ENCODE results near the gene TOPAZ1.

TOPAZ1 gene

DNA sequence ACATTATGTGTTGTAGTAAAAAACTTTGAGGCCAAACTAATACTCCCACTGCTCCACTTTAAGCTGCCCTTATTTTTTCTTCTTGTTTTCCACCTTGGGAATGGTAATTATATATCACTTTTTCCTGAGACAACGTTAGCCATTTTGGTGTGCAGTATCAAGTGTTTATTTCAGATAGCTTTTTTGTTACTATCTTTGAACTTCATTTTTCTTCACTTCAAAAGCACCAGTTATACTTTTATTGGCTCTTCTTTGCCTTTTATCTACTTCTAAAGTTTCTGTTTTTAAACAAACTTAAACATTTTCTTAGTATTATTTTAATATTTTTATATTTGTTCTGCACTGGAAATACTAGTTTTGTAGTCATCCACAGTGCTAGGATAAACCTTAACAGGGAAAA is 6.5 kb downstream of the TOPAZ1 start:
- no peak for DNase-seq

DNA sequence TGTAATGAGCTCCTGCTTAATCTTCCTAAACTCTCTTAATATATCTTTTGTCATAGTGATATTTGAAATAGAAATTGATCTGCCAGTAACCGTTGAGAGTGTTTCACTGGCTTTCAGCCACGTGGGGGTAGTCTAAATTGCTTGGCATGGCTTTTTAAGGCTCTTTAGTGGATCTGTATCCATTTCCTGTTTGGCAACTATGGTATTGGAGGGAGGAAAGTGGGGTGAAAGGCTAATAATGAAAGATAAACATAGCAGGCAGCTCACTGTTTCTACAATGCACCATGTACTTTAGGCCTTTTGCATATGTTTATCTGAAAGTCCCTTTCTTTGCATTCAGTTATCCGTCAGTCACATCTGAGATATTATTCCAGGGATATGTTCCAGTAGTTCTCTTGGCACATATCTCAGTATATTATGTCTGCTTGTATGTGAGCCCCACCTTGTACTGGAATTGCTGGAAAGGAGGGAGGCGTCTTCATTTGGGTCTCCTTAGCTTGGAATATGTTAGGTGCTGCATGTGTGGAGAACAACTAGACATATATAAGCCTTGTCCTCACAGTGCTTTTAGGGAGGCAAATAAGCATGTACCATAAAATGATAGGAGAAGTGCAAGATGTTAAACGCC is 10.8 kb downstream of the TOPAZ1 start:
- DNase-seq: no peak

DNA sequence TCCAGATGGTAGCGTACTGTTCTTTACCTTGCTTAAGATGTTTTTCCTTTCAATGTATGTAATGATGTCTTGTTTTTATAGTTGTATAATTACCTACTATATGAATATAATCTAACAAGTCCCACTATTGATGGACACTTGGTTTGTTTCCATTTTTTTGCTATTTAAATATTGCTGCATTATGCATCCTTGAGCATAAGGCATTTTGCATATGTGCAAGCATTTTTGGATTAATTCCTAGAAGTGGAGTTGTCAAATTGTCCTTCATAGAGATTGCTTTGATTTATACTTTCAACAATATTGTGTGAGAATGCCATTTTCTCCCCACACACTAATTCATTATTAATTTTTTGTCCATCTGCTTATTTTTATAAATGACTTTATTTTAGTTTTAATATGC is 17.7 kb downstream of the TOPAZ1 start:
- no peak for DNase-seq

DNA sequence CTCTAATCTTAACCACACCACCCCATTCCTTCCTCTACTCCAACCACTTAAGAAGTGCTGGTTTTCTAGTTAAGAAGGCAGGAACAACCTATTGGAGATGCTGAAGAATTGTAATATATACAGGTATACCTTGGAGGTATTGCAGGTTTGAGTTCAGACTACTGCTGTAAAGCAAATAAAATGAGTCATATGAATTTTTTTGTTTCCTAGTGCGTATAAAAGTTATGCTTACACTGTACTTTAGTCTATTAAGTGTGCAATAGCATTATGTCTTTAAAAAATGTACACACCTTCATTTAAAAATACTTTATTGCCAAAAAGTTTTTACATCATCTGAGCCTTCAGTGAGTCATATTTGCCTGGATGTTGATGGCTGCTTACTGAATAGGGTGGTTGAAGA is 22.5 kb downstream of the TOPAZ1 start:
- no peak for DNase-seq

DNA sequence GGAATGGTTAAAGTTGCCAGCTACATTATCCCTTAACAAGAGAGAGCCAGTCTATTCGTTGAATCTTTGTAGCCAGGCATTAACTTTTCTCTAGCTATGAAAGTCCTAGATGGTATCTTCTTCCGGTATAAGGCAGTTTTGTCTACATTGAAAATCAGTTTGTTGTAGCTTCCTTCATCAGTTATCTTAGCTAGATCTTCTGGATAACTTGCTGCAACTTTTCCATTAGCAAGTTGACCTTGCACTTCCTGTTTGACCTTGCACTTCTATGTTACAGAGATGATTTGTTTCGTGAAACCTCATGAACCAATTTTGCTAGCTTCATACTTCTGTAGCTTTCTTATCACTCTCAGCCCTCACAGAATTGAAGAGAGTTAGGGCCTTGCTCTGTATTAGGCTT is 24.1 kb downstream of the TOPAZ1 start:
- DNase-seq: no peak

DNA sequence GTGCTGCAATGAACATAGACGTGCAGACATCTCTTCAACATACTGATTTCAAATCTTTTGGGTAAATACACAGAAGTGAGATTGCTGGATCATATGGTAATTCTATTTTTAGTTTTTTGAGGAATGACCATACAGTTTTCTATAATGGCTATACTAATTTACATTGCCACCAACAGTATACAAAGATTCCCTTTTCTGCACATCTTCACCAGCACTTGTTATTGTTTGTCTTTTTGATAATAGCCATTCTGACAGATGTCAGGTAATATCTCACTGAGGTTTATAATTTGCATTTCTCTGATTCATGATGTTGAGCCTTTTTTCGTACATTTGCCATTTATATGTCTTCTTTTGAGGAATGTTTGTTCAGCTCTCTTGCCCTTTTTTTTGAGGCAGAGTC is 30.5 kb downstream of the TOPAZ1 start:
- DNase-seq: no peak

DNA sequence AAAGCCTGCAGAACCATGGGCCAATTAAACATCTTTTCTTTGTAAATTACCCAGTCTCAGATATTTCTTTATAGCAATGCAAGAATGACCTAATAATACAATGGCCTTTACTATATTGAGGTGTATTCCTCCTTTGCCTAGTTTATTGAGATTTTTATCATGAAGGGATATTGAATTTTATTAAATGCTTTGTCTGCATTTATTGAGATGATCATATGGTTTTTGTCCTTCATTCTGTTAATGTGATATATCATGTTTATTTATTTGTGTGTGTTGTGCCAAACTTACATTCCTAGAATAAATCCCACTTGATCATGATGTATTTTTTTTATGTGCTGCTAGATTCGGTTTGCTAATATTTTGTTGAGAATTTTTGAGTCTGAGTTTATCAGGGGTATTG is 36.2 kb downstream of the TOPAZ1 start:
- DNase-seq: no peak

DNA sequence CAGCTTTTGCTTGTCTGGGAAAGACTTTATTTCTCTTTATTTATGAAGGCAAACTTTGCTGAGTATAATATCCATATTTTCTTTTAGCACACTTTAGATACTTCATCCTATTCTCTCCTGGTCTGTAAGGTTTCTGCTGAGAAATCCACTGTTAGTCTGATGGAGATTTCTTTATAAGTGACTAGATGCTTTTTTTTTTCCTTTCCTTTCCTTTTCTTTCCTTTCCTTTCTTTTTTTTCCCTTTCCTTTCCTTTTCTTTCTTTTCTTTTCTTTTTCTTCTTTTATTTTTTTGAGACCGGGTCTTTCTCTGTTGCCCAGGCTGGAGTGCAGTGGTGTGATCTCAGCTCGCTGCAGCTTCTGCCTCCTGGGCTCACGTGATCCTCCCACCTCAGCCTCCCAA is 38.4 kb downstream of the TOPAZ1 start:
- no peak for DNase-seq

DNA sequence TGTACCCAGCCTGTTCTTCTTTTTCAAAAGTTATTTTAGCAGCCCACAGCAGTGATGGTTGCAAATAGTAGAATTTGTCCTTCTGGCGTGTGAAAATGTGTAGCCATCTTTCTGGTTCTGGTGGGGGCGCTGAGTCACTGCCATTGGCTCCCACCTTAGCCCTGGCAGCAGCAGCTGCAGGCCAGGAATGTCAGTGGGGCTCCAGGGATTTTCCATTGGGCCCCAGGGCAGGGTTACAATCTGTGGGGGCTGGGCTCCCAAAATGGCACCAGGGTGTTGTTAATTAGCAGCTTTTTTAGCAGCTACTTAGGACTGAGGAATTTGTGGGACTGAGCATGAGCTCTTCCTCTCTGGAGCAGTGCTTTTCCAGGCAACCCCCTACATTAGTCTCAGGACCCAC is 38.9 kb downstream of the TOPAZ1 start:
- DNase-seq: no peak

DNA sequence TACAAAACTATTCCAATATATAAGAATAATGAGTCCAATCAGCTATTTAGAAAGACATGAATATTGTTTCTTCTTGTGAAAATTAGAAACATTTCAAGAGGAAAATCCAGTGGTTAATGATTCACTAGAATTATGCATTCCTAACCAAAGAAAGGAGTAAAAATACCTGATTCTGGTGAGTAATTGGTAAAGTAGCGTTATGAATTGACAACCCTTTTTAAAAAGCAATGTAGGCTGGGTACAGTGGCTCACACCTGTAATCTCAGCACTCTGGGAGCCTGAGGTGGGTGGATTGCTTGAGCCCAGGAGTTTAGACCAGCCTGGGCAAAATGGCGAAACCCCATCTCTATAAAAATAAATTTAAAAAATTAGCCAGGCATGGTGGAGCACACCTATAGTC is 43.3 kb downstream of the TOPAZ1 start:
- no peak for DNase-seq

DNA sequence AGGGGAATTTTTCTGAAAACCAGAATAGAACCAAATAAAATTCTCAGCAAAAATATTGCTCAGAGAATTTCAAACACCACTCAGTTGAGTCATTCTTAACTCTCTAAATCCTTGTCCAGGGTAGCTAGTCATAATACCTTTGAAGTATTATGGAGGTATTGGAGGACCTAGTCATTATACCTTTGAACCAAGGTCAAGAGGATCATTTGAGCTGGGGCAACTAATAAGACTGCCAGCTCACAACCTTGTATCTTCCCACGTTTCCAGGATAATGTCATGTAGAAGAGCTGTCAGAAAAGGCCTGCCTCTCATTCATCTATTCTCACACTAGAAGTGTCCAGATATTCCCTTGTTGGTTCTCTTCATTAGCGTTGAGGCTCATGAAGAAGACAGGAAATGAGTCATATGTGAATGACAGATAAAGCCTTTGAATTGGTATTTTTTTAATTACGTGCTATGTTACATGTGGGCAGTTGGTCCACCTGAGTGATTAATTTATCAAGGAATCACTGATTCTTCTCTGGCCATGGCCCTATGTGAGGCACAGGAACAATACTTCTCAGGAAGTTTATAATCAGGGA is 48.3 kb downstream of the TOPAZ1 start:
- no peak for DNase-seq

DNA sequence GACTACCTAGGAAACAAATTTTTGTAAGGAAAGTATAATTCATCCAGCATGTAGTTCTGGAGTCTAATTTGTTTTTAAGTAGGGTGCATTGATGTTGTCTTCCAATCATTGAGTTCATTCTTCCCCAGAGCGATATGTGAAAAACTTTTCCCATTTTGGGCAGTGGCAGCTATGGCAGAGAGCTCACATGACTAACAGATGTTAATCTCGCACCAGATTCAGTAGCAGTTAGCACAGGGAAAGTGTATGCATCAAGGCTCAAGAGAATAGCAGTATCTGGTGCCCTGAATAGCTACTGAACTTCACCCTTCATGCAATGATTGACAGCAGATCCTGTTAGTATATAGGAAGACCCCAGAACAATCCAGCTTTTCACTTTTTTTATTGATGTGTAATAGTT is 50.6 kb downstream of the TOPAZ1 start:
- DNase-seq: no peak

DNA sequence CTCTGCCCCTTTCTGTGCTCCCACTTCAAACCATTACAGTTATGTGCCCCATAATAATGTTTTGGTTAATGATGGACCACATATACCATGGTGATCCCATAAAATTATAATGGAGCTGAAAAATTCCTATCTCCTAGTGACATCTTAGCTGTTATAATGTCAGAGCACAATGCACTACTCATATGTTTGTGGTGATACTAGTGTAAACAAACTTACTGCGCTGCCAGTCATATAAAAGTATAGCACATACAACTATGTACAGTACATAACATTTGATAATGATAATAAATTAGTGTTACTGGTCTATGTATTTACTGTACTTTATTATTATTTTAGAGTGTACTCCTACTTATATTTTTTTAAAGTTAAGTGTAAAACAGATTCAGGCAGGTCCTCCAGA is 51.3 kb downstream of the TOPAZ1 start:
- no peak for DNase-seq

DNA sequence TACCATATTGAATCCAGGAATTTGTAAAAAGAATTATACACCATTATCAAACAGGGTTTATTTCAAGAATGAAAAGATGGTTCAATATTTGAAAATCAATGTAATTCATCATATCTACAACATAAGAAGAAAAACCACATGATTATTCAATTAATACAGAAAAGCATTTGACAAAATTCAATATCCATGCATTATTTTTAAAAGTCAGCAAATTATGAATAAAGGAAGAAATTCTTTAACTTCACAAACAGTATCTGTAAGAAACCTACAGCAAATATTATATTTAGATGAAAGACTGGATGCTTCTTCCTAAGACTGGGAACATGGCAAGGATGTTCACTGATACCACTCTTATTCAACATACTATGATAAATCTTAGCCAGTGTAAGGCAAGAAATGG is 55.6 kb downstream of the TOPAZ1 start:
- no peak for DNase-seq

DNA sequence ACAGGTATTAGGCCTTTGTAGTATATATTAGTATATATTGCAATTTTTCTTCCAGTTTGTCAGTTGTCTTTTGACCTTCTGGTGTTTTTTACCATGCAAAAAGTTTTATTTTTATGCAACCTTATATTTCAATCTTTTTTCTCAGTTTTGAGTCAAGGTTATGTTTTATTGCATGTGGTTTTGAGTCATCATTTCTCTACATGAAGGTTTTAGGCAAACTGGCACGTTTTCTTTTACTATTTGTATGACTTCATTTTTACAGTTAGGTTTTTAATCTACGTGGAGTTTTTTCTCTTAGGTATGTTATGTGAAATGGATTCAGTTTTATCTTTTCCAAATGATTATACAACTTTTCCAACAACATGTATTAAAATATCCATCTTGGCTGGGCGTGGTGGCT is 60.1 kb downstream of the TOPAZ1 start:
- no peak for DNase-seq

DNA sequence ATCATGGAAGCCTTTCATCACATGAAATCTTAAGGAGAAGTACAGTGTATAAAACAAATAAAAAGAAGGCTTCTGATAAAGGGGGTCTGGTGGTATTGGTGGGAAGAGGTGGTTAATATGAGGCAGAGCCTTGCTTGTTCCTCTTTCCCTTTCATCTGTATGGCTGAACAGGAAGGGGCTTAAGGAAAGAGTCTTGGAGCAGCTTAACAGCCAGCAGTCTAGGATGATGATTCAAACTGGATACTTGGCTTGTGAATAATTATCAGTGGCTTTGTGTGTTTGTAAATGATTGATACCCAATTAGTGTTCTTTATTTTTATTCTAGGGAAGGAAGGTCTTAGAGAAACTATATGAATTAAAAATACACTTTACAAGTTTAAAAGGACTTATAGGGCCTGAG is 67.8 kb downstream of the TOPAZ1 start:
- DNase-seq: no peak

DNA sequence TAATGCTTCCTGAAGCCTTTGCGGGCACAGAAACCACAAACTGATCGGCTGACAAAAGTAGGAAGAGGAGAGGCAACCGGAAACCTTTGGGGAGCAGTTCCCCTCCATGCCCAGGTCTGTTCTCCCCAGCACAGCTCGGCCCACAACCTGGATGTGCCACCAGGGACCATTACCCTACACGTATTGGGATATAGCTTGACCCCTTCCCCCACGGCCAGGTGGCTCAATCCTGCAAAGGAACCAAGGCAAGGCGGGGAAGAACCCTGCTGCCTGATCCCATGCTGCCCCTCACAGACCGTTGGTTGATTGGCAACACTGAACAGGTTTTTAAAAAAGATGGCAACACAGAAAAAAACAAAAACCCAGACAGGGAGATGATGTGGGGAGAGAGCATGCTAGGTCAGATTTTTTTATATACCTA is 77.2 kb downstream of the TOPAZ1 start:
- DNase-seq: no peak

DNA sequence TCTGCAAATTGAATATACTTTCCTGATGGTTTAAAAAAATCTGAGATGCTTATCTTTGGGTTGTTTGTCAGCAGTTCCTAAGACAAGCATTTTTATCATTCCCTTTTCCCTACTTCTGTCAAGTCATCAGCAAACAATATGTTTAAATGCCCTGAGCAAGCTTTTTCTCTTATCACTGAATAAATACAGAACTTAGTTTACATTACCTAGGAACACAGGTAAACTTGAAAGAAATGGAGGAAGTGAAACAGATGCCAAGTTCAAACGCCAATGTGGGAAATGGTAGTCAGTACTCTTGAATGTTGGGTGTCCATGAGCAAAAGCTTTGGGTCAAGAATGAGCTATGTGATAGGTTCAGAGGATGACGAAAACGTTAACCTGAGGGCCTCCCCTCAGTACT is 79.6 kb downstream of the TOPAZ1 start:
- DNase-seq: no peak

DNA sequence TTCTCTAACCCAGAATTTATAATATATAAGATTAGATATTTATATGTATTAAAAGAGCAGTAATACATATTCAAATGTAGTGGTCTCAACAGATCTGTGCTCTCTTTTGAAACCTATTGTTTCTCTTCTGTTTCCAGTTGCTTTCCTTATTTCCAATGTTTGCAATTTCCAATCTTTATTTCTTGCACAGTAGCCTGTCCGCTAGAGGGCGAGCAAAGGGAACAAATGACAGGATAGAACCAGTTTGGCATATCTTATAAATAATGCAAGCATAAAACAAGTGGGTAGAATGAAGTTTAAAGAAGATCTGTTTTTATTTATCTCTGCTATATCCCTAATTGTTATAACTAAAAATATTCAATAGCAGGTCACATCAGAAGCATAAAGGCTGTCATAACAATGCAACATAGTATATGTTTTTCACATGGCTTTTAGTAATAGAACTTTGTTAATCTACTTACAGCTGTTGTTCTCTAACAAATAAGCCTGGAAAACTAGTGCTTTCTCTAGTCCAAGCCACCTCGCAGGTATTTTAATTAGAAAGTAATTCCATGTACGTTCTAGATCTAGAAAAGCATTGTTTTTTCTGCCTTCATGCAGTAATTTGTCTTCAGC is 81.8 kb downstream of the TOPAZ1 start:
- DNase-seq: peak; percentile 49

DNA sequence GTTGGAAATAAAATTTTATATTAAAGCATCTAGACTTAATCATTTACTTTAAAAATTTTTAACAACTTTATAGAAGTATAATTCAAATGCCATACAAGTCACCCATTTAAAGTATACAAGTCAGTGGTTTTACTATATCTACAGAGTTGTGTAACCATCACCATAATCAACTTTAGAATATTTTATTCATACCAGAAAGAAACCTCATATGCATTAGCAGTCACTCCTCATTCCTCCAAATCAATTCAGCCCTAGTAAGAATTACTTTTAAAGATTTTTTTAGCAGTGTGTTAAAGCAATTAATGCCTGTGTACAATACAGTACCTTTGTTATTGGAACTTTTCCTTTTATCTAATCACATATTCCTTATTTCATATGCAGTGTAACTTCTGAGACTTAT is 82.9 kb downstream of the TOPAZ1 start:
- DNase-seq: no peak

DNA sequence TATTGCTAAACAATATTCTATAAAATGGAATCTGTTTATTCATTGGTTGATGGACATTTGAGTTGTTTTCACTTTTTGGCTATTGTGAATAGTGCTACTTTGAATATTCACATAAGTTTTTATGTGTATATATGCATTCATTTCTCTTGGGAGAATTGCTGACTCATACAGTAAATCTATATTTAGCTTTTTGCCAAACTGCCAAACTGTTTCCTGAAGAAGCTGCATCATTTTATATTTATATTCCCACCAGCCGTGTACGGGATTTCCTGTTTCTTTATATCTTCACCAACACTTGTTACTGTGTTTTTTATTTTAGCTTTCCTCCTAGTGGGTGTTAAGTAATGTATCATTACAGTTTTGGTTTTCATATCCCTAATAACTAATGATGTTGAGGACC is 84.3 kb downstream of the TOPAZ1 start:
- DNase-seq: no peak

DNA sequence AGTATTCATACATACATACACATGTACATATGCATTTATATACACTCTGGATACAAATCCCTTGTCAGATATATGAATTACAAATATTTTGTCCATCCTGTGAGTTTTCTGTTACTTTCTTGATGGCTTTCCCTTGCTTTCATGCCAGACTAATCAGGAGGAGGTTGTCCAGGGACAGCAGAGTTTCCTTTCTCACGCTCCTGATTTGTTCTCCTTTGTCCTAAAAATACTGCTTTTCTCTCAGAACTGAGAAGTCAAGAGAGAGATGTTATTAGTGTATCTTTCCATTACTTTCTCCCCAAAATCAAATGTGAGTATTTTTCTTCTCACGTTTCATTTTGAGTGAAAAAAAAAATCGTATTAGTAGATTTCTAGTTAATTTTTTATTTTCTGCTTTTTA is 84.8 kb downstream of the TOPAZ1 start:
- DNase-seq: no peak

DNA sequence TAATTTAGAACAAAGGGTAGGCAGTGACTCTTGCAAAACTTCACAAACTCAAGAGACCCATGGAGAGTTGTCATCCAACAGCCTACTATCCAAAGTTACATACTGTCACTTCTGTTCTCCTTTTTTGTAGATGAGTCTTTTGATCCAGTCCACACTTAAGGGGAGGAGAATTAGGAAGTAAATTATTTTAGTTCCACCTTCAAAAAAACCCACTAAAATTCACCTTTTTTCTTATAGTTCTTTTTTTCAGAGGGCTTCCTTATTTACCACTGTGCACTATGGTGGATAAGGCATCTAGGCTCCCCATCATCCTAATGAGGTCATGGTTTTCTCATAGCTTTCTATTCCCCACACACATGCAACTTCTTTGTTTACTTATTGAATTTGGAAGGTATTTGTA is 88.3 kb downstream of the TOPAZ1 start:
- no peak for DNase-seq

DNA sequence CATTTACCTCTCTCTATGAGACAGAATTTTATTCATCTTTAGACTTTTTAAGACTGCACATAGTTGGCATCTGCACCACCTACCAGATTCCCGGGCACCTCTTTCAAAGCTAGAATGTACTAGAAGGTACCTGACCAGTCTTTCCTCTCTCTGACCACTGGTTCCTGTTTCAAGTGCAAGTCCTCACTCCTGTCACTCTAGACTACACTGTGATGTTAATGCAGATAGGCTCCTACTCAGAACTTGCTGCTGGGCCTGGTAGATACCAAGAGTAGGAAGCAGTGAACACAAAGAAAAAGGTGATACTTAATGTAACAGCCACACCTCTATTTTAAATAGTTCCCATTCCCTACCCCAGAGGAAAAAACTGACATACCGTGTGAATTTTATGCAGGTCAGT is 88.8 kb downstream of the TOPAZ1 start:
- DNase-seq: no peak

DNA sequence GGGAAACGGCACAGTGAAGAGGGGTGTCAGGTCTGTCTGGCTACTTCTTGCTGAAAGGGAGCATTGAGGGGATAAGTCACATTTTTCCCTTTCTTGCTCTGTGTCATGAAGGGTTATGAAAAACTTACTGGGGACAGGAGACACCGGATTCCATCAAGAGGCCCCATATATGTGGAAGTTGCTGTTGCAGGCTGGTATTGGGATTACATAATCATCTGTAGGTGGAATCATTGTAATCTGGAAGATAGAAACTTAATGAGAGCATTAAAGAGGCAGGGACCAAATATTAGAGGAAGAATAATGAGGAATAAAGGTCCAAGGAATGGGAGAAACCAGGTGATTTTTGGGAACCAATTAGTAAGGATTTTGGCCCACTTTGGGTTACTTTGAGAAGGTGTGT is 92.6 kb downstream of the TOPAZ1 start:
- DNase-seq: no peak

All from effector CD4-positive, alpha-beta T cell (primary cell).